Cardiac muscle cell (in vitro differentiated cells and primary cell): ENCODE results near the gene SQSTM1. TPM values are rescaled to one million over a fixed set of nuclear protein-coding genes. Genes with fewer than 3 reads are reported as not detected.
A peak's percentile ranks its signal among the peaks of the same experiment; 100 is the strongest.

Experiments
- DNase-seq, 2 donors: peaks; one replicate each; pipeline versions ENCODE4 v3.0.0 to v3.0.0-alpha.2; 2010 to 2017; ENCODE audit warnings: low read depth in 1 of 2, low spot score in 1 of 2
- H3K27ac ChIP-seq: fragments of 200-600 bp; sonication (generic); 2 replicates; pipeline ENCODE4 v1.5.1; 2016
- H3K27me3 ChIP-seq: fragments of 200-600 bp; sonication (generic); 2 replicates; pipeline ENCODE4 v1.6.0; 2016; ENCODE audit warnings: control low read depth
- H3K36me3 ChIP-seq: fragments of 200-600 bp; sonication (generic); 2 replicates; pipeline ENCODE4 v1.5.1; 2016; ENCODE audit warnings: control low read depth
- H3K4me1 ChIP-seq: fragments of 200-600 bp; sonication (generic); 2 replicates; pipeline ENCODE4 v1.8.1; 2017; ENCODE audit warnings: low read depth, mild to moderate bottlenecking, mixed run types
- H3K4me3 ChIP-seq: fragments of 200-600 bp; sonication (generic); 2 replicates; pipeline ENCODE4 v1.5.1; 2016; ENCODE audit warnings: mild to moderate bottlenecking
- H3K9me3 ChIP-seq: fragments of 200-600 bp; sonication (generic); 2 replicates; pipeline ENCODE4 v1.5.1; 2017; ENCODE audit warnings: low read depth, mild to moderate bottlenecking, control low read depth
- CTCF ChIP-seq: IDR thresholded peaks from 2 replicates; pipeline ENCODE4 v1.5.1; 2012; ENCODE audit warnings: low read depth, mild to moderate bottlenecking, low read length
- polyA plus RNA-seq: library from polyadenylated mRNA; unstranded; fragments of >200 nt; fragmentation: Nextera tagmentation; extraction: Ambion mirVana; gene quantifications from 2 replicates; pipeline ENCODE4 v1.2.1, GENCODE V29; 2016
- total RNA-seq: library from RNA; depleted of rRNA; stranded (reverse); fragments of >200 nt; gene quantifications from 2 replicates; pipeline ENCODE4 v1.2.3, GENCODE V29; 2016

The SQSTM1 gene
- total and polyA plus RNA-seq, 2 experiments from 2014 or later, result 110 to 144 TPM

- peaks cover 26% of the 10 kb centered on the region for H3K4me1 ChIP-seq
- H3K27me3 ChIP-seq, result no peaks in the 10 kb centered on the region
- DNase-seq, result no peak
- no peak for TF ChIP-seq CTCF
- peaks cover 14% of the 10 kb centered on the region for H3K36me3 ChIP-seq
- H3K4me3 ChIP-seq, result no peak overlapping the region
- H3K27ac ChIP-seq, result no peak overlapping the region
- H3K9me3 ChIP-seq, result no peaks in the 10 kb centered on the region
These were observed 46.4 kb downstream of the SQSTM1 start for GRCh38 chr5:179867079-179867465.

- peaks cover 26% of the 10 kb centered on the region for H3K4me1 ChIP-seq
- H3K27me3 ChIP-seq, result no peaks in the 10 kb centered on the region
- H3K27ac ChIP-seq, result no peak overlapping the region
- DNase-seq, result no peak
- H3K4me3 ChIP-seq, result no peak overlapping the region
- no peak for TF ChIP-seq CTCF
- H3K36me3 ChIP-seq, result peaks cover 14% of the 10 kb centered on the region
- no peaks in the 10 kb centered on the region for H3K9me3 ChIP-seq
These were observed 46.8 kb downstream of the SQSTM1 start for GRCh38 chr5:179867476-179867875.

GRCh38 chr5:179868541-179868940 is 47.8 kb downstream of the SQSTM1 start:
- H3K4me3 ChIP-seq, result no peak overlapping the region
- H3K4me1 ChIP-seq, result peaks cover 26% of the 10 kb centered on the region
- no peaks in the 10 kb centered on the region for H3K27me3 ChIP-seq
- H3K9me3 ChIP-seq, result no peaks in the 10 kb centered on the region
- DNase-seq, result no peak
- no peak for TF ChIP-seq CTCF
- peaks cover 9% of the 10 kb centered on the region for H3K36me3 ChIP-seq
- H3K27ac ChIP-seq, result peak overlapping the region; percentile 28

GRCh38 chr5:179869101-179869500 is 48.4 kb downstream of the SQSTM1 start:
- H3K9me3 ChIP-seq, result no peaks in the 10 kb centered on the region
- DNase-seq, result peak in 1 of 2 donors; percentile 29
- H3K4me3 ChIP-seq, result no peak overlapping the region
- H3K36me3 ChIP-seq, result peaks cover 9% of the 10 kb centered on the region
- no peak for TF ChIP-seq CTCF
- H3K27ac ChIP-seq, result peak overlapping the region; percentile 57
- peaks cover 26% of the 10 kb centered on the region for H3K4me1 ChIP-seq
- no peaks in the 10 kb centered on the region for H3K27me3 ChIP-seq

DNA sequence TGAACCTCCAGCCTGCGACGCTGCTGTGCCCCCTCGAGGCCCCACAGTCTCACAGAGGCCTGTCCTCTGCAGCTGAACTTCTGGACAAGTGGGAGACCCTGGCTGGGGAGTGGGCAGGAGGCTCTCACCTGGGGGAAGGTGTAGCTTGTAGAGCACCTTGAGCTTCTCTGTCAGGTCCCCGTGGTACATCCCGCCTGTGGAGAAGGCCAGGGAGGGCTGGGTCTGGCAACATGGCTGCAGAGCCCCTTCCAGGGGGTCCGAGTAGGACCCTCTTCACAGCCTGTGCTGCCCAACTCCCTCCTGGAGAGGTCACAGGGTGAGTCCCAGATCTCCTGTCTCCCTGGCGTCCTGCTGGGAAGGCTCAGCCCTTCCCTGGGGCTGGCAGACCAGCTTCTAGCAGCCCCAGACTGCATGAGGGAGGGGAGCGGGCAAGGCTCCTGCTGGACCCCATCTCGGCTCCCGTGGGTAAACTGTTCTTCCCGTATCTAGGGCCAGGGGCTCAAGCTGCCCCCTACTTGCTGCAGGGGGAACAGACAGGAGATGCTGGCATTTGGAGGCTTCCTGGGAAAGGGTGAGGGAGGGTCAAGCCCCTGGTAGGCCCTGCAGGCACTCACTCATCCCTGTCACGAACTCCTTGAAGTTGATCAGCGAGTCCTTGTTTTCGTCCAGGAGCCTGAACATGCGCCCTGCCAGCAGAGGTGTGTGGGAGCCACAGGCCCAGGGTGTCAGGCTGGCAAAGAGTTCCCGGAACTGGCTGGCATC is 49.1 kb downstream of the SQSTM1 start:
- Histone ChIP-seq H3K4me1 (peaks cover 26% of the 10 kb centered on the region), H3K4me3 (no peak overlapping the region), H3K9me3 (no peaks in the 10 kb centered on the region), H3K27me3 (no peaks in the 10 kb centered on the region), H3K27ac (peak overlapping the region; percentile 57), H3K36me3 (peaks cover 16% of the 10 kb centered on the region)
- DNase-seq, result peak in 1 of 2 donors; percentile 33
- TF ChIP-seq CTCF, result no peak
